Vagina (tissue), 2 donors: ENCODE results near the gene ATRIP. TPM values are rescaled to one million over a fixed set of nuclear protein-coding genes. Genes with fewer than 3 reads are reported as not detected.
"Not testable (repeated sequence)": the region's sequence is repeated elsewhere in the genome, so short reads cannot be mapped to it uniquely, and the experiment has no call there.

ENCODE experiments used
- DNase-seq, 2 donors: peaks; one replicate each; pipeline ENCODE4 v3.0.0-alpha.2; 2017; ENCODE audit errors: extremely low spot score in 2 of 2
- H3K27ac ChIP-seq: fragments of 200-600 bp; sonication (generic); one replicate; pipeline ENCODE4 v1.5.1; 2019
- H3K27me3 ChIP-seq: fragments of 200-600 bp; sonication (generic); one replicate; pipeline ENCODE4 v1.5.1; 2019
- H3K36me3 ChIP-seq, 2 donors: fragments of 200-600 bp; sonication (generic); one replicate each; pipeline ENCODE4 v1.5.1; 2017 to 2019
- H3K4me1 ChIP-seq: fragments of 200-600 bp; sonication (generic); one replicate; pipeline ENCODE4 v1.5.1; 2019
- H3K4me3 ChIP-seq, 2 donors: fragments of 200-600 bp; sonication (generic); 1 replicate in 1 of 2; 2 replicates in 1 of 2; pipeline ENCODE4 v1.5.1; 2016 to 2019
- H3K9me3 ChIP-seq: fragments of 200-600 bp; sonication (generic); one replicate; pipeline ENCODE4 v1.5.1; 2019
- POLR2A ChIP-seq, 2 donors: fragments of 450-650 bp; IDR thresholded peaks; one replicate each; pipeline ENCODE4 v1.6.1; 2017; ENCODE audit warnings: antibody characterized with exemption in 2 of 2, mild to moderate bottlenecking in 2 of 2, moderate library complexity in 2 of 2
- POLR2AphosphoS5 ChIP-seq, 2 donors: sonication (generic); formaldehyde crosslinking; IDR thresholded peaks; one replicate each; pipeline ENCODE4 v1.9.0; 2017; ENCODE audit warnings: antibody characterized with exemption in 2 of 2, mild to moderate bottlenecking in 2 of 2, low read depth in 1 of 2; ENCODE audit not compliant: insufficient read depth in 1 of 2
- intact Hi-C: fragments of 100-400 bp; cut with DNase I; formaldehyde crosslinking; loops from one replicate; pipeline ENCODE4 v1.15.1; 2023
- total RNA-seq: library from RNA; depleted of rRNA; stranded (reverse); fragments of >200 nt; gene quantifications from one replicate; pipeline ENCODE4 v1.2.3, GENCODE V29; 2016
- TF ChIP-seq, protein P1 (sequence below), 3 experiments: fragments of 450-650 bp in 2 of 3; fragments of 200-600 bp in 1 of 3; sonication (generic) in 1 of 3; IDR thresholded peaks; one replicate each; pipeline ENCODE4 v1.5.1; 2017 to 2019; ENCODE audit warnings: antibody characterized with exemption in 3 of 3, mild to moderate bottlenecking in 2 of 3, moderate library complexity in 2 of 3

The ATRIP gene
- total RNA-seq, 1 donor from 2014 or later: 13.8 TPM

DNA sequence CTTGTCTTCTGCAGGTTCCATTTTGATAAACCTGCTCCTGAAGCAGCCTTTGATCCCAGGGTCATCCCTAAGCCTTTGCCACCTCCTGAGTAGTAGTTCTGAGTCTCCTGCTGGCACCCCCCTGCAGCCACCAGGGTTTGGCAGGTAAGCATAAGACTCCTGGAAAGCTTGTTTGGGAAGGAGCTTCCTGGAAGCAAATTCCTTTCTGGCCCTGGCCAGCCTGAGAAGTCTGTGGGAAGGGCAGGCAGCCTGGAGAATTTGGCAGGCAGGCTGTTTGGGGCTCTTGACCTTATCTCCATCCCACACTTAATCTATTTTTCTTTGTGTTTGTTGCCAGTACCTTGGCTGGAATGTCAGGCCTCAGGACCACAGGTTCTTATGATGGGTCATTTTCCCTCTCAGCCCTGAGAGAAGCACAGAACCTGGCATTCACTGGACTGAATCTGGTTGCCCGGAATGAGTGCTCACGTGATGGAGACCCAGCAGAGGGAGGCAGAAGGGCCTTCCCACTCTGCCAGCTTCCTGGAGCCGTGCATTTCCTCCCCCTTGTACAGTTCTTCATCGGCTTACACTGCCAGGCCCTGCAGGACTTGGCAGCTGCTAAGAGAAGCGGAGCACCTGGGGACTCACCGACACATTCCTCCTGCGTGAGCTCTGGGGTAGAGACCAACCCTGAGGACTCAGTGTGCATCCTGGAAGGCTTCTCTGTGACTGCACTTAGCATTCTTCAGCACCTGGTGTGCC lies 13.4 kb downstream of the ATRIP start:
- TF ChIP-seq POLR2A (IDR thresholded peaks at IDR 0.05) (no peak), POLR2AphosphoS5 (IDR thresholded peaks at IDR 0.05; ENCODE audit: insufficient read depth in 1 of 2, low read depth in 1 of 2) (no peak)
- TF ChIP-seq, protein P1, sequence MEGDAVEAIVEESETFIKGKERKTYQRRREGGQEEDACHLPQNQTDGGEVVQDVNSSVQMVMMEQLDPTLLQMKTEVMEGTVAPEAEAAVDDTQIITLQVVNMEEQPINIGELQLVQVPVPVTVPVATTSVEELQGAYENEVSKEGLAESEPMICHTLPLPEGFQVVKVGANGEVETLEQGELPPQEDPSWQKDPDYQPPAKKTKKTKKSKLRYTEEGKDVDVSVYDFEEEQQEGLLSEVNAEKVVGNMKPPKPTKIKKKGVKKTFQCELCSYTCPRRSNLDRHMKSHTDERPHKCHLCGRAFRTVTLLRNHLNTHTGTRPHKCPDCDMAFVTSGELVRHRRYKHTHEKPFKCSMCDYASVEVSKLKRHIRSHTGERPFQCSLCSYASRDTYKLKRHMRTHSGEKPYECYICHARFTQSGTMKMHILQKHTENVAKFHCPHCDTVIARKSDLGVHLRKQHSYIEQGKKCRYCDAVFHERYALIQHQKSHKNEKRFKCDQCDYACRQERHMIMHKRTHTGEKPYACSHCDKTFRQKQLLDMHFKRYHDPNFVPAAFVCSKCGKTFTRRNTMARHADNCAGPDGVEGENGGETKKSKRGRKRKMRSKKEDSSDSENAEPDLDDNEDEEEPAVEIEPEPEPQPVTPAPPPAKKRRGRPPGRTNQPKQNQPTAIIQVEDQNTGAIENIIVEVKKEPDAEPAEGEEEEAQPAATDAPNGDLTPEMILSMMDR (IDR thresholded peaks at IDR 0.05): no peak
- peaks cover 4% of the 10 kb centered on the region for H3K4me1 ChIP-seq
- intact Hi-C loops: no loop called here
- H3K4me3 ChIP-seq: no peak overlapping the region
- no peak overlapping the region for H3K27ac ChIP-seq
- H3K27me3 ChIP-seq: no peaks in the 10 kb centered on the region
- no peaks in the 10 kb centered on the region for H3K9me3 ChIP-seq
- peaks cover 0 to 33% of the 10 kb centered on the region in 2 donors for H3K36me3 ChIP-seq
- DNase-seq: no peak

DNA sequence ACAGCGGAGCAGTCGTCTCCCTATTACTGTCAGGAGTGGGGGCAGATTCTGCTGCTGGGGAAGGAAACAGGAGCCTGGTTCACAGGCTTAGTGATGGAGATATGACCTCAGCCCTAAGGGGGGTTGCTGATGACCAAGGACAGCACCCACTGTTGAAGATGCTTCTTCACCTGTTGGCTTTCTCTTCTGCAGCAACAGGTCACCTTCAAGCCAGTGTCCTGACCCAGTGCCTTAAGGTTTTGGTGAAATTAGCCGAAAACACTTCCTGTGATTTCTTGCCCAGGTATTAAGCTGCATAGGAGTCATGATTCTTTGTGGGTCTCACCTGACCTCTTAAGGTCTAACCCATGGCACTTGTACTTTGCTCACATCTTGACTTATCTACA lies 14.0 kb downstream of the ATRIP start:
- H3K4me1 ChIP-seq: peaks cover 9% of the 10 kb centered on the region
- H3K27me3 ChIP-seq: no peaks in the 10 kb centered on the region
- H3K27ac ChIP-seq: no peak overlapping the region
- H3K4me3 ChIP-seq: no peak overlapping the region
- TF ChIP-seq POLR2AphosphoS5 (IDR thresholded peaks at IDR 0.05; ENCODE audit: insufficient read depth in 1 of 2, low read depth in 1 of 2): no peak
- TF ChIP-seq, protein P1 (IDR thresholded peaks at IDR 0.05): no peak
- no peak for TF ChIP-seq POLR2A (IDR thresholded peaks at IDR 0.05)
- no peak for DNase-seq
- H3K9me3 ChIP-seq: no peaks in the 10 kb centered on the region
- intact Hi-C loops: no loop called here
- peaks cover 0 to 30% of the 10 kb centered on the region in 2 donors for H3K36me3 ChIP-seq

DNA sequence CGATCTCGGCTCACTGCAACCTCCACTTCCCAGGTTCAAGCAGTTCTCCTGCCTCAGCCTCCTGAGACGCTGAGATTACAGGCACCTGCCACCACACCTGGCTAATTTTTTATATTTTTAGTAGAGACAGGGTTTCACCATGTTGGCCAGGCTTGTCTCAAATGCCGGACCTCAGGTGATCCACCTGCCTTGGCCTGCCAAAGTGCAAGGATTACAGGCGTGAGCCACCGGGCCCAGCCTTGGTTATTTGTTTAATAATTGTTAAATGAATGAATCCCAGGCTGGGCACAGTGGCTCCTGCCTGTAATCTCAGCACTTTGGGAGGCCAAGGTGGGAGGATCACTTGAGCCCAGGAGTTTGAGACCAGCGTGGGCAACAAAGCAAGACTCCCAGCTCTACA lies 15.2 kb downstream of the ATRIP start:
- H3K4me3 ChIP-seq, DNase-seq, H3K27ac ChIP-seq, H3K27me3 ChIP-seq, intact Hi-C loops, H3K9me3 ChIP-seq: not testable (repeated sequence)
- Histone ChIP-seq H3K4me1 (peaks cover 19% of the 10 kb centered on the region), H3K36me3 (peaks cover 0 to 30% of the 10 kb centered on the region in 2 donors)

DNA sequence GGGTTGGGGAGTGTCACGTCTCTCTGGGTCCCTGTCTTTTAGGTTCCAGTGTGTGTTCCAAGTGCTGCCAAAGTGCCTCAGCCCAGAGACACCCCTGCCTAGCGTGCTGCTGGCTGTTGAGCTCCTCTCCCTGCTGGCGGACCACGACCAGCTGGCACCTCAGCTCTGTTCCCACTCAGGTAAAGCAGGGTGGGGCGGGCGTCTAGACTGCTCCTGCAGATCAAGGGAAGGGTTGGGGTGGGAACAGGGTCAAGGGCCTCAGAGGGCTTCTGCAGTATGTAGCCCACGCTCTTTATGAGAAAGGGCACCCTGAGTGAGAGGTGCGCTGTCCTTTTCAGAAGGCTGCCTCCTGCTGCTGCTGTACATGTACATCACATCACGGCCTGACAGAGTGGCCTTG lies 17.2 kb downstream of the ATRIP start:
- Histone ChIP-seq H3K27me3 (no peaks in the 10 kb centered on the region), H3K36me3 (peaks cover 0 to 40% of the 10 kb centered on the region in 2 donors), H3K27ac (no peak overlapping the region), H3K4me1 (peaks cover 39% of the 10 kb centered on the region), H3K4me3 (no peak overlapping the region), H3K9me3 (no peaks in the 10 kb centered on the region)
- intact Hi-C loops: loop anchor here (2.0 kb wide), 2 partner anchors 41 to 85 kb away; partner anchors contain the start of gene SHISA5
- TF ChIP-seq, protein P1 (IDR thresholded peaks at IDR 0.05): no peak
- TF ChIP-seq POLR2AphosphoS5 (IDR thresholded peaks at IDR 0.05; ENCODE audit: insufficient read depth in 1 of 2, low read depth in 1 of 2) (no peak), POLR2A (IDR thresholded peaks at IDR 0.05) (no peak)
- no peak for DNase-seq

DNA sequence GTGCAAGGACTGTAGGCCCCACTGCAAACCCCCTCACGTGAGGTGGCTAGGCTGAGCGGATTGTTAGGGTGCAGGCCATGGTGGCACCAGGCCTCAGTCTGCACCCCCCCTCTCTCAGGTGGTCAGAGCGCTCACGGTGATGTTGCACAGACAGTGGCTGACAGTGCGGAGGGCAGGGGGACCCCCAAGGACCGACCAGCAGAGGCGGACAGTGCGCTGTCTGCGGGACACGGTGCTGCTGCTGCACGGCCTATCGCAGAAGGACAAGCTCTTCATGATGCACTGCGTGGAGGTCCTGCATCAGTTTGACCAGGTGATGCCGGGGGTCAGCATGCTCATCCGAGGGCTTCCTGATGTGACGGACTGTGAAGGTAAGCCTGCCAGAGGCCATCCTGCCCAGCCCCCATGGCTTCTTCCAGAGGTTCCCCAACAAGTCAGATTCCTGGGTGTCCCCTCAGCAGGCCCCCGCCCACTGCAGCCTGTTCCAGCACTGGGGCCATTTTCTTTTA lies 18.2 kb downstream of the ATRIP start:
- Histone ChIP-seq H3K36me3 (peaks cover 0 to 41% of the 10 kb centered on the region in 2 donors), H3K27ac (peak overlapping the region; percentile 100), H3K27me3 (no peaks in the 10 kb centered on the region), H3K9me3 (no peaks in the 10 kb centered on the region), H3K4me1 (peaks cover 49% of the 10 kb centered on the region), H3K4me3 (no peak overlapping the region)
- intact Hi-C loops: loop anchor here (2.0 kb wide), 2 partner anchors 40 to 84 kb away; partner anchors contain the start of gene SHISA5
- TF ChIP-seq POLR2A (IDR thresholded peaks at IDR 0.05) (no peak), POLR2AphosphoS5 (IDR thresholded peaks at IDR 0.05; ENCODE audit: insufficient read depth in 1 of 2, low read depth in 1 of 2) (no peak)
- TF ChIP-seq, protein P1 (IDR thresholded peaks at IDR 0.05): no peak
- no peak for DNase-seq
